Endodermal cell (in vitro differentiated cells): ENCODE measurements around the gene SLC6A11. TPM values are rescaled to one million over a fixed set of nuclear protein-coding genes. Genes with fewer than 3 reads are reported as not detected.

Experiments
- DNase-seq: peaks from one replicate; pipeline ENCODE4 v3.0.0-alpha.2; 2017
- H3K27ac ChIP-seq: 2 replicates; pipeline ENCODE4 v1.5.1; 2013; ENCODE audit warnings: mild to moderate bottlenecking, low read depth, low read length, moderate library complexity
- H3K27me3 ChIP-seq: 2 replicates; pipeline ENCODE4 v1.6.1; 2013; ENCODE audit warnings: mild to moderate bottlenecking, low read length, moderate library complexity; ENCODE audit not compliant: insufficient read depth, control insufficient read depth, poor library complexity, severe bottlenecking
- H3K36me3 ChIP-seq: 2 replicates; pipeline ENCODE4 v1.7.0; 2013; ENCODE audit warnings: mild to moderate bottlenecking, low read length, moderate library complexity; ENCODE audit not compliant: control insufficient read depth, insufficient read depth
- H3K4me1 ChIP-seq: one replicate; pipeline ENCODE4 v1.7.0; 2013; ENCODE audit warnings: low read length; ENCODE audit not compliant: control insufficient read depth, insufficient read depth
- H3K4me3 ChIP-seq: 2 replicates; pipeline ENCODE4 v1.5.1; 2013; ENCODE audit warnings: mild to moderate bottlenecking, low read length, moderate library complexity
- H3K9ac ChIP-seq: 2 replicates; pipeline ENCODE4 v1.6.1; 2013; ENCODE audit warnings: mild to moderate bottlenecking, low read length, moderate library complexity; ENCODE audit not compliant: poor library complexity, severe bottlenecking; ENCODE audit errors: extremely low read depth
- H3K9me3 ChIP-seq: 2 replicates; pipeline ENCODE4 v1.6.1; 2013; ENCODE audit warnings: mild to moderate bottlenecking, low read length, moderate library complexity; ENCODE audit not compliant: control insufficient read depth
- H3K27ac Mint-ChIP-seq: 2 replicates; pipeline ENCODE4 v1.8.0; 2020; ENCODE audit warnings: mixed read lengths
- H3K27me3 Mint-ChIP-seq: 2 replicates; pipeline ENCODE4 v1.8.0; 2021; ENCODE audit warnings: mild to moderate bottlenecking, mixed read lengths; ENCODE audit not compliant: insufficient read depth
- H3K36me3 Mint-ChIP-seq: 2 replicates; pipeline ENCODE4 v1.8.0; 2020; ENCODE audit warnings: low read depth, mixed read lengths
- H3K4me1 Mint-ChIP-seq: 2 replicates; pipeline ENCODE4 v1.8.0; 2020; ENCODE audit warnings: mixed read lengths
- H3K4me3 Mint-ChIP-seq: 2 replicates; pipeline ENCODE4 v1.8.0; 2020; ENCODE audit warnings: mild to moderate bottlenecking, moderate library complexity, mixed read lengths
- H3K9me3 Mint-ChIP-seq: 2 replicates; pipeline ENCODE4 v1.8.0; 2020; ENCODE audit warnings: mild to moderate bottlenecking, mixed read lengths
- WGBS, 2 experiments: methylation state at CpG; one replicate each; pipeline versions ENCODE4 v1.1.5 to v1.1.7; 2013; ENCODE audit warnings: missing lambda C conversion rate in 2 of 2, mixed read lengths in 1 of 2; ENCODE audit not compliant: insufficient coverage in 1 of 2, insufficient read length in 1 of 2; 5-methylcytosine and 5-hydroxymethylcytosine counted together
- total RNA-seq, 2 donors: library from RNA; stranded (reverse); fragmentation: NEBNext Ultra II Directional in 1 of 2; extraction: Animal tissue kit (Norgen Biotek cat#: 25700) in 1 of 2; gene quantifications; 2 replicates in 1 of 2; 3 replicates in 1 of 2; pipeline ENCODE4 v1.2.1, GENCODE V29; 2021
- TF ChIP-seq, protein P1 (sequence below): fragments of 200-600 bp; sonication (generic); conservative IDR thresholded peaks from 2 replicates; pipeline ENCODE4 v1.5.0; 2021; ENCODE audit warnings: antibody characterized with exemption, mild to moderate bottlenecking

The SLC6A11 gene
- total RNA-seq, 2 donors from 2014 or later, result 0.27 to 0.73 TPM

- WGBS, 2 experiments, result 88 to 93% methylated on average over 2 to 3 of the region's 3 CpGs
- peak; percentile 20 for DNase-seq
- Mint-ChIP-seq H3K4me1 (no peaks in the 10 kb centered on the region), H3K9me3 (no peaks in the 10 kb centered on the region), H3K36me3 (no peaks in the 10 kb centered on the region), H3K27me3 (peaks cover 30% of the 10 kb centered on the region), H3K4me3 (no peak overlapping the region), H3K27ac (no peak overlapping the region)
- Histone ChIP-seq H3K36me3 (no peaks in the 10 kb centered on the region), H3K9me3 (no peaks in the 10 kb centered on the region), H3K4me3 (no peak overlapping the region), H3K4me1 (no peaks in the 10 kb centered on the region), H3K9ac (no peak overlapping the region), H3K27me3 (no peaks in the 10 kb centered on the region), H3K27ac (no peak overlapping the region)
- TF ChIP-seq, protein P1, sequence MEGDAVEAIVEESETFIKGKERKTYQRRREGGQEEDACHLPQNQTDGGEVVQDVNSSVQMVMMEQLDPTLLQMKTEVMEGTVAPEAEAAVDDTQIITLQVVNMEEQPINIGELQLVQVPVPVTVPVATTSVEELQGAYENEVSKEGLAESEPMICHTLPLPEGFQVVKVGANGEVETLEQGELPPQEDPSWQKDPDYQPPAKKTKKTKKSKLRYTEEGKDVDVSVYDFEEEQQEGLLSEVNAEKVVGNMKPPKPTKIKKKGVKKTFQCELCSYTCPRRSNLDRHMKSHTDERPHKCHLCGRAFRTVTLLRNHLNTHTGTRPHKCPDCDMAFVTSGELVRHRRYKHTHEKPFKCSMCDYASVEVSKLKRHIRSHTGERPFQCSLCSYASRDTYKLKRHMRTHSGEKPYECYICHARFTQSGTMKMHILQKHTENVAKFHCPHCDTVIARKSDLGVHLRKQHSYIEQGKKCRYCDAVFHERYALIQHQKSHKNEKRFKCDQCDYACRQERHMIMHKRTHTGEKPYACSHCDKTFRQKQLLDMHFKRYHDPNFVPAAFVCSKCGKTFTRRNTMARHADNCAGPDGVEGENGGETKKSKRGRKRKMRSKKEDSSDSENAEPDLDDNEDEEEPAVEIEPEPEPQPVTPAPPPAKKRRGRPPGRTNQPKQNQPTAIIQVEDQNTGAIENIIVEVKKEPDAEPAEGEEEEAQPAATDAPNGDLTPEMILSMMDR, result no peak
These were observed 40.2 kb upstream of the SLC6A11 start for GRCh38 chr3:10775828-10776227.

GRCh38 chr3:10777627-10778026, 38.4 kb upstream of the SLC6A11 start:
- H3K9ac ChIP-seq, result no peak overlapping the region
- H3K4me3 Mint-ChIP-seq, result no peak overlapping the region
- H3K27ac Mint-ChIP-seq, result no peak overlapping the region
- H3K4me1 ChIP-seq, result no peaks in the 10 kb centered on the region
- H3K9me3 Mint-ChIP-seq, result no peaks in the 10 kb centered on the region
- no peaks in the 10 kb centered on the region for H3K36me3 ChIP-seq
- TF ChIP-seq, protein P1, result no peak
- no peaks in the 10 kb centered on the region for H3K4me1 Mint-ChIP-seq
- 67% methylated on average over 2 of the region's 2 CpGs; no CpG with 5 or more reads in 1 of the 2 experiments for WGBS, 2 experiments
- no peaks in the 10 kb centered on the region for H3K27me3 ChIP-seq
- DNase-seq, result peak; percentile 11
- no peaks in the 10 kb centered on the region for H3K36me3 Mint-ChIP-seq
- no peaks in the 10 kb centered on the region for H3K9me3 ChIP-seq
- no peak overlapping the region for H3K27ac ChIP-seq
- H3K27me3 Mint-ChIP-seq, result peaks cover 27% of the 10 kb centered on the region
- no peak overlapping the region for H3K4me3 ChIP-seq

DNA sequence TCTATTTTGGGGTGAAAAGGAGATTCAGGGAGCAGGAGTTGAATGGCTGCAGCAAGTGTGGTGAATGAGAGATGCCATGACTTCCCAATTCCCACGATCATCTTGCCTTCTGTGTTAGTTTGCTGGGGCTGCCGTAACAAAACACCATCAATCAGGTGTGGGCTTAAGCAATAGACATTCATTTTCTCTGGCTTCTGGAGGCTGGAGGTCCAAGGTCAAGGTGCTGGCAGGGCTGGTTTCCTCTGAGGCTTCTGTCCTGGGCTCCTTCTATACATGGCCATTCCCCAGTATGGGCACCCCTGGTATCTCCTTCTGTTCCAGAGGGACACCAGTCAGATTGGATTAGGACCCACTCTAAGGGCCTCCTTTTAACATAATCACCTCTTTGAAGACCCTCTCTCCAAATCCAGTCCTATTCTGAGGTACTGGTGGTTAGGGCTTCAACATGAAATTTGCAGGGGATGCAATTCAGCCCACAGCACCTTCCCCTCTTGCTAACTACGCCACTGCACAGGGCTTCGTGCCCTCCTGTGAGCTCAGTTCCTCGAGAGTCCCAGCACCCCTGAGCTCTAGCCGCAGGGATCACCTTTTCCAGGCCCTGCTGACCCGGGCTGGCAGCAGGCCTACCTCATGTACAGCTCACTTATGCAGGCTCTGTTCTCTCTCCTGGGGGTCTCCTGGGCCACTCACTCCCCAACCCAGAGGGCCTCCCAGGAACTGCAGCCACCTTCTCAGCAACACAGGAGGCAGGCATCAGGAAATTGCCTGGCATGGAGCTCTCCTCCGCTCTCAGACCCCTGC, 37.3 kb upstream of the SLC6A11 start:
- H3K9me3 ChIP-seq, result no peaks in the 10 kb centered on the region
- peak; percentile 47 for DNase-seq
- Mint-ChIP-seq H3K9me3 (no peaks in the 10 kb centered on the region), H3K36me3 (no peaks in the 10 kb centered on the region), H3K27me3 (peaks cover 26% of the 10 kb centered on the region), H3K4me3 (no peak overlapping the region), H3K4me1 (no peaks in the 10 kb centered on the region), H3K27ac (no peak overlapping the region)
- H3K9ac ChIP-seq, result no peak overlapping the region
- H3K36me3 ChIP-seq, result no peaks in the 10 kb centered on the region
- H3K4me3 ChIP-seq, result no peak overlapping the region
- no peaks in the 10 kb centered on the region for H3K4me1 ChIP-seq
- WGBS, 2 experiments, result 79 to 85% methylated on average over 2 to 8 of the region's 8 CpGs
- no peaks in the 10 kb centered on the region for H3K27me3 ChIP-seq
- TF ChIP-seq, protein P1, result peak; percentile 18
- H3K27ac ChIP-seq, result no peak overlapping the region
